A673 (cell line): ENCODE results near the gene ADAM8. TPM values are rescaled to one million over a fixed set of nuclear protein-coding genes. Genes with fewer than 3 reads are reported as not detected.

Experiments used
- BruUV-seq: library from RNA; stranded (reverse); fragments of 400-500 nt; replicated peaks from 2 replicates; lab custom pipeline; 2021; lab: Mats Ljungman, UMichigan
- CTCF ChIA-PET: fragments of 300-600 bp; sonication (Branson Sonifier 250); formaldehyde crosslinking; loops from one replicate; lab custom pipeline; 2022; ENCODE audit warnings: antibody characterized with exemption; lab: Charles Lee
- POLR2A ChIA-PET: fragments of 300-600 bp; sonication (Branson Sonifier 250); formaldehyde crosslinking; loops from one replicate; lab custom pipeline; 2022; ENCODE audit warnings: antibody characterized with exemption; ENCODE audit not compliant: low non-redundant PET; lab: Charles Lee
- DNase-seq: peaks from one replicate; pipeline ENCODE4 v3.0.0-alpha.2; 2015; ENCODE audit warnings: low spot score
- H3K27ac ChIP-seq: fragments of 200-600 bp; sonication (generic); 2 replicates; pipeline ENCODE4 v1.5.1; 2016; ENCODE audit warnings: mixed run types, low read depth, mild to moderate bottlenecking, mixed read lengths, antibody characterized with exemption, low read length; ENCODE audit not compliant: poor library complexity, severe bottlenecking
- H3K27me3 ChIP-seq: fragments of 200-600 bp; sonication (generic); replicated peaks from 2 replicates; pipeline ENCODE4 v1.6.1; 2017; ENCODE audit warnings: mixed run types, low read depth, mild to moderate bottlenecking, mixed read lengths, antibody characterized with exemption, low read length; ENCODE audit not compliant: insufficient read depth, poor library complexity
- H3K36me3 ChIP-seq: fragments of 200-600 bp; sonication (generic); 2 replicates; pipeline ENCODE4 v1.6.1; 2016; ENCODE audit warnings: mixed run types, mild to moderate bottlenecking, mixed read lengths, antibody characterized with exemption, low read length; ENCODE audit not compliant: insufficient read depth, poor library complexity, severe bottlenecking
- H3K4me1 ChIP-seq: fragments of 200-600 bp; sonication (generic); 2 replicates; pipeline ENCODE4 v1.6.1; 2017; ENCODE audit warnings: mixed run types, mild to moderate bottlenecking, mixed read lengths, antibody characterized with exemption, low read length; ENCODE audit not compliant: insufficient read depth, poor library complexity, severe bottlenecking
- H3K4me3 ChIP-seq: fragments of 200-600 bp; sonication (generic); 2 replicates; pipeline ENCODE4 v1.5.1; 2016; ENCODE audit warnings: low read depth, mixed run types, mild to moderate bottlenecking, mixed read lengths, low read length; ENCODE audit not compliant: poor library complexity, severe bottlenecking
- H3K9me3 ChIP-seq: fragments of 200-600 bp; sonication (generic); 2 replicates; pipeline ENCODE4 v1.6.1; 2016; ENCODE audit warnings: mixed run types, low read depth, mild to moderate bottlenecking, mixed read lengths, antibody characterized with exemption, low read length; ENCODE audit not compliant: poor library complexity, severe bottlenecking
- CTCF ChIP-seq: fragments of 300-800, 200-600 bp; sonication (generic); conservative IDR thresholded peaks from 2 replicates; pipeline ENCODE4 v1.5.1; 2017; ENCODE audit warnings: low read depth, mild to moderate bottlenecking, antibody characterized with exemption, low read length, moderate library complexity, mixed read lengths
- EZH2 ChIP-seq: fragments of 200-600 bp; sonication (generic); IDR thresholded peaks from 2 replicates; pipeline ENCODE4 v1.6.1; 2017; ENCODE audit warnings: borderline replicate concordance, low read depth, mild to moderate bottlenecking, mixed read lengths, antibody characterized with exemption, low read length; ENCODE audit not compliant: poor library complexity, severe bottlenecking
- intact Hi-C: fragments of 100-400 bp; cut with micrococcal nuclease; formaldehyde crosslinking; loops from one replicate; pipeline ENCODE4 v1.10.0; 2022; ENCODE audit not compliant: unreplicated experiment
- total RNA-seq: library from RNA; stranded (reverse); gene quantifications from 2 replicates; pipeline ENCODE4 v1.2.3, GENCODE V29; 2021

Gene ADAM8
- total RNA-seq, 1 experiment from 2014 or later: 1.2 TPM

- Histone ChIP-seq H3K36me3 (peaks cover 4% of the 10 kb centered on the region), H3K9me3 (no peaks in the 10 kb centered on the region), H3K27me3 (peaks cover 15% of the 10 kb centered on the region), H3K27ac (no peak overlapping the region), H3K4me1 (no peaks in the 10 kb centered on the region), H3K4me3 (no peak overlapping the region)
- DNase-seq: no peak
- intact Hi-C loops: no loop called here
- BruUV-seq: no TSS peak
- CTCF ChIA-PET: interaction anchor here (0.6 kb wide), 1 partner anchor 47 kb away, joined by 3 read pairs; no protein-coding TSS in a partner anchor
- TF ChIP-seq EZH2 (no peak), CTCF (no peak)
- POLR2A ChIA-PET: interaction anchor here (0.6 kb wide), 1 partner anchor 23 kb away, joined by 9 read pairs; no protein-coding TSS in a partner anchor
These were observed 767 bp upstream of the ADAM8 start for GRCh38 chr10:133277277-133277992.

DNA sequence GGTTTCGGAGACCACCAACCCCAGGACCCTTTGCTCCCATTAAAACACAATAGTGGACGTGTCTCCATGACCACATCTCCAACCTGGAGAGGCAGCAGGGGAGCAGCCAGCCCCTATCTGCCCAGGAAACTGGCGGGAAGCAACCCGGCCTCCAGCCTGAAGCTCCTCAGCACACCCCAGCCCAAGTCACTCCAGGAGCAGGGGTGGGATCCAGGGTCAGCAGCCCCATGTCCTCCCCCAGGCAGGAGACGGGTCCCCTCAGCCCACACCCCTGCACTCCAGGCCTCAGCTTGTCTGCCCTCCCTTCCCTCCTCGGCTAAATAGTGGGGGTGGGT lies 601 bp downstream of the ADAM8 start:
- intact Hi-C loops: no loop called here
- ChIA-PET POLR2A (no interaction called here), CTCF (no interaction called here)
- H3K4me3 ChIP-seq: no peak overlapping the region
- H3K9me3 ChIP-seq: no peaks in the 10 kb centered on the region
- no peak for DNase-seq
- H3K27ac ChIP-seq: no peak overlapping the region
- no TSS peak for BruUV-seq
- no peaks in the 10 kb centered on the region for H3K36me3 ChIP-seq
- H3K4me1 ChIP-seq: no peaks in the 10 kb centered on the region
- TF ChIP-seq CTCF (no peak), EZH2 (no peak)
- peaks cover 15% of the 10 kb centered on the region for H3K27me3 ChIP-seq

GRCh38 chr10:133275684-133276092 lies 980 bp downstream of the ADAM8 start:
- ChIA-PET POLR2A (no interaction called here), CTCF (no interaction called here)
- TF ChIP-seq EZH2: no peak
- no peak for TF ChIP-seq CTCF
- Histone ChIP-seq H3K9me3 (no peaks in the 10 kb centered on the region), H3K4me1 (no peaks in the 10 kb centered on the region), H3K27me3 (peaks cover 15% of the 10 kb centered on the region), H3K27ac (no peak overlapping the region), H3K36me3 (no peaks in the 10 kb centered on the region), H3K4me3 (no peak overlapping the region)
- BruUV-seq: no TSS peak
- intact Hi-C loops: no loop called here
- no peak for DNase-seq
